GM12801 (cell line): Measurements from ENCODE around the gene F2RL3.

ENCODE experiments used
- CTCF ChIP-seq: IDR thresholded peaks from one replicate; pipeline ENCODE4 v1.5.1; 2011; ENCODE audit warnings: control low read depth; ENCODE audit not compliant: insufficient read length; ENCODE audit errors: extremely low read depth

Gene F2RL3

GRCh38 chr19:16891696-16892382 is 3.0 kb downstream of the F2RL3 start:
- TF ChIP-seq CTCF, result no peak

DNA sequence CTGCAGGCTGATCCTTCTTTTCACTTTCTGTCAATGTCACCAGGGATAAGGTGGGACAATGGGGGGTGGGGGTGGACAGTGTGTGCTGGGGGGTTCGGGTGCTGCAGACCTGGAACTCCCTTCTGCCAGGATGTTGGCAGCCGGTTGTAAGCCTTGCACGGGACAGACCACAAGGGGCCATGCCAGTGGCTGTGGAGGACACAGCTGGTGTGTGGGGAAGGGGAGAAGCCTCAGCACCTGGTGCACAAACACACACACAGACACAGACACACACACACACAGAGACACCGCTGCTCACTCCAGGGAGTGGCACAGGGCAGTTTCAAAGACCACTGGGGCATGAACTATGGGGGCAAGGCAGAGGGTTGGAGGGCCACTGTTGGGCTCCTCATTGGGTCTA is 3.6 kb downstream of the F2RL3 start:
- TF ChIP-seq CTCF, result no peak

- no peak for TF ChIP-seq CTCF
Observed at GRCh38 chr19:16892868-16893685, 4.3 kb downstream of the F2RL3 start.

GRCh38 chr19:16893686-16893989 is 4.8 kb downstream of the F2RL3 start:
- TF ChIP-seq CTCF, result no peak

- no peak for TF ChIP-seq CTCF
Observed at GRCh38 chr19:16894080-16894479, 5.3 kb downstream of the F2RL3 start.

DNA sequence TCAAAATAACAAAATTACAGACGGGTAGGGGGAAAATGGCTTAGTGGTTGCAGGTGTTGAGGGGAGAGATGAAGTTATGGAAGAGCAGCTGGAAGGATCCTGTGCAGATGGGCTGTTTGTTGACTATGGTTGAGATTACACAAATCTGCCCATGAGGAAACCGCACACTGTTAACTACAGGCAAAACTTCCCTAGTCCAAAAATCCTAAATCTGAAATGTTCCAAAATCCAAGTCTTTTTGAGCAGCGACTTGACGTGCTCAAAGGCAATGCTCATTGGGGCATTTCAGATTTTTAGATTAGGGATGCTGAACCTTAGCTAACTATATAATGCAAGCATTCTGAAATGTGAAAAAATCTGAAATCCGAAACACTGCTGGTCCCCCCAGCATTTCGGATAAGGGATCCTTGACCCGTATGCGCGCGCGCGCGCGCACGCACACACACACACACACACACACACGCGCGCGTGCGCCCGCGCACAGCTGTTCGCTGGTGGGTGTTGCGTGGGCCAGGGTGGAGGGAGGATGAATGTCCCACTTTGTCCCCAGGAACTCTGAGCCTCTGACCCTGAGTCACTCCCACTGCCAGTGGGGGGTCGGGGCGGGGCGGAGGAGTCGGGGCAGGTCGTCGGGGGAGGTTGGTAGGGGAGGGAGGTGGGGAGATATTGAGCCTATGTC is 6.8 kb downstream of the F2RL3 start:
- TF ChIP-seq CTCF, result no peak
